Rectal smooth muscle tissue (tissue), 1 donor: ENCODE data around the gene GJD2.
A peak's percentile ranks its signal among the peaks of the same experiment; 100 is the strongest.

Source experiments
- H3K27ac ChIP-seq: one replicate; pipeline ENCODE4 v1.7.0; 2013; ENCODE audit warnings: low read depth, low read length, inconsistent platforms
- H3K27me3 ChIP-seq: one replicate; pipeline ENCODE4 v1.7.0; 2013; ENCODE audit warnings: low read length; ENCODE audit not compliant: control insufficient read depth, insufficient read depth
- H3K36me3 ChIP-seq: one replicate; pipeline ENCODE4 v1.7.0; 2013; ENCODE audit warnings: low read length; ENCODE audit not compliant: control insufficient read depth, insufficient read depth
- H3K4me1 ChIP-seq: one replicate; pipeline ENCODE4 v1.7.0; 2013; ENCODE audit warnings: low read length; ENCODE audit not compliant: control insufficient read depth, insufficient read depth
- H3K4me3 ChIP-seq: one replicate; pipeline ENCODE4 v1.7.0; 2013; ENCODE audit warnings: low read length
- H3K9ac ChIP-seq: one replicate; pipeline ENCODE4 v1.7.0; 2013; ENCODE audit warnings: low read length

The GJD2 gene

GRCh38 chr15:34754674-34755418 lies at the start of gene GJD2:
GJD2 (minus strand) TSS chr15:34754998; CDS start chr15:34754488, 510 bp downstream.
- Histone ChIP-seq H3K27ac (no peak within 1 kb of the TSS), H3K9ac (no peak within 1 kb of the TSS), H3K4me3 (no peak within 1 kb of the TSS), H3K4me1 (no peaks in the 10 kb centered on the region), H3K36me3 (no peaks in the 10 kb centered on the region), H3K27me3 (no peaks in the 10 kb centered on the region)

GRCh38 chr15:34804113-34804512 lies 49.3 kb upstream of the GJD2 start:
- Histone ChIP-seq H3K36me3 (no peaks in the 10 kb centered on the region), H3K4me3 (no peak overlapping the region), H3K27ac (no peak overlapping the region), H3K9ac (no peak overlapping the region), H3K27me3 (no peaks in the 10 kb centered on the region), H3K4me1 (no peaks in the 10 kb centered on the region)

DNA sequence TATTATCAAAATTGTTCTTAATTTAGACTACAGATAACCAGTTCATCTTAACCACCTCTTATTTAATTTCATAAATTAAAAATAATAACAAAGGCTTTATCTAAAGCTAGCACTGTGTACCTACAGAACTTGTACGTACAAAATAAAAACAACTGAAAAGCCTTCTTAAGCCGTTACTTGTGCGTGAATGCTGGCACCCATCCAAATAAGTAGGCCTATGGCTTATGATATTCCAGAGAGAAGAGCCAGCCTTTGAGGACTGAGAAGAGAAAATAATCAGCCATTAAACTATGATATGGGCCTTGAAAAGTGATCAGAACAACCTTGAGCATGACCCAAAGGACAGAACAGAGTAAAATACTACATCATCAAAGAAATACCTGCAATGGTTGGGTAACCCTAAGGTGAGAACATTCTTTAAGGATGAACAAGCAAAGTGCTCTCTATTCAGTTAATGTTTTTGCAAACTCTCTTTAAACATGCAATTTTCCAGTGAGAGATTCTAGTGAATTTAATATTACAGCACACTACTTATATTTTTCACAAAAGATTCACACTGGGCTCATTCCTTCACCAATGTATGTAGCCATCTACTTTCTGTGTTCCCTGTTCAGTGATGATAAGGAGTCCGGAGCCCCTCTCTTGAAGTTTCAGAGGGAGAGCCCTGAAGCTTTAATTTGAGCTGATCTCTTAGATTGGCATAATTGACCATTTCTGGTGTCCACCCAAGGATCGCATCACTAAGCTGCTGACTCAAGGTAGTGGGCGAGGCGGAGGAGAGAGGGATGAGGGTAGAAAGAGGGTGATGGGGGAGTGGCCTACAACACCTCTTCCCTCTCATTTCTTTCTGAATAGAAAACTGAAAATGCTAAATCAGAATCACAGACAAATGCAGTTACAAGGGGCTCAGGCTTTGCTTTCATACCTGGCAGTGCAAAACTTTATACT lies 48.3 kb upstream of the GJD2 start:
- no peaks in the 10 kb centered on the region for H3K27me3 ChIP-seq
- no peak overlapping the region for H3K27ac ChIP-seq
- no peaks in the 10 kb centered on the region for H3K36me3 ChIP-seq
- no peaks in the 10 kb centered on the region for H3K4me1 ChIP-seq
- H3K9ac ChIP-seq: no peak overlapping the region
- H3K4me3 ChIP-seq: no peak overlapping the region

DNA sequence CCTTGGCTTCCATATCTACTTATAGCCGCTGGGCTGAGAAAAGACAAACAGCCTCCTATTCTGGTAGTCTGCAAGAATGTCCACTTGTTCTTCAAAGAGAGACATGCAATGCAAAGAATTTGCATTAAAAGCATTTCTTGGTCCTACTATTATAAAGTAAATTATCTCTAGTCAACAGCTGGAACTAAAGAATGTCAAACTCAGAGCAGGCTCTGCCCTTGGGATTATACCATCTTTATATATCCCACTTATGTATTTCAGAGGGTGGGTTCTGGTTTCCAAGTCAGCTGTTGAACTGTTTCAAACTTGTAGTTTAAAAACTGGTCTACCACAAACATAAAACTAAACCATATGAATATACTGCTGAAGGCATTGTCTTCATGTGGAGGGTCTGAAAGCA lies 47.6 kb upstream of the GJD2 start:
- Histone ChIP-seq H3K4me3 (no peak overlapping the region), H3K27ac (no peak overlapping the region), H3K36me3 (no peaks in the 10 kb centered on the region), H3K4me1 (no peaks in the 10 kb centered on the region), H3K27me3 (no peaks in the 10 kb centered on the region), H3K9ac (no peak overlapping the region)

GRCh38 chr15:34799149-34800101 lies 44.6 kb upstream of the GJD2 start:
- Histone ChIP-seq H3K9ac (no peak overlapping the region), H3K27ac (no peak overlapping the region), H3K4me1 (no peaks in the 10 kb centered on the region), H3K36me3 (no peaks in the 10 kb centered on the region), H3K27me3 (no peaks in the 10 kb centered on the region), H3K4me3 (no peak overlapping the region)

- H3K36me3 ChIP-seq: no peaks in the 10 kb centered on the region
- H3K27me3 ChIP-seq: no peaks in the 10 kb centered on the region
- no peak overlapping the region for H3K9ac ChIP-seq
- H3K4me1 ChIP-seq: no peaks in the 10 kb centered on the region
- no peak overlapping the region for H3K4me3 ChIP-seq
- no peak overlapping the region for H3K27ac ChIP-seq
Measured at GRCh38 chr15:34796847-34797435, 42.1 kb upstream of the GJD2 start.

DNA sequence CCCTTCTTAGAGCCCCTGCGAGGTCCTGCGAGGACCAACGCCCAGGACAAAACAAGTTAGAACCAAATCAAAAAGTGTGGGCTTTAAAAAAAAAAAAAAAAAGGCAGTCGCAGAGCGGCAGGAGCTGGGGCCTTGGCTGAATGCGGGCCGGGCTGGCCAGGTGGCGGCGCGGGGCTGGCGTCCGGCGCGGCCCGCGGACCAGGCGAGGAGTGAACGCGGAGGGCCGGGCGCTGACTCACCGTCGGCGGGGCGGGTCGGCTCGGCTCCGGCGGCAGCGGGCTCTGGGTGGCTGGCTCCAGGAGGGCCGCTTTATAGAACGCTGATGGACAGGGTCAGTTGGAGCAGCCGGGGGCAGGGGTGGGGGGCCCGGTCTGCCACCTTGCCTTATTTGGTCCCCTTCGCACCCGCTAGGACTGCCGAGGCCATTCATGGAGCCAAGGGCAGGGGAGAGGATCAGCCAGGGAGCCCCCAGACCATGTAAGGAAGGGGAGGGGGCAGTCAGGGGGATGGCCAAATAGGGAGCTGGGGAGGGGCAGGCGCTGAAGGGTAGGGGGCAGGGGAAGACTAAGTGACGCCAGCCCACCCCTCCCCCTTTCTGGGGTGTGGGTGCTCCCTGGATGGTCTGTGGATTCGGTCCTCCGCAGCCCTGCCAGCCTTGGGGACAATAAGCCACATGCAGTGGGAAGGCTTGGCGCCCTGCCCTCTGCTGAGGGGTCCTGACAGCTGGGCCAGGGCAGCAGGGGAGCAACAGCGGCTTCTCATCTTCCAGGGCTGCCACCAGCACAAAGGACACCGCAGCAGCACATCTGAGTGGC lies 40.7 kb upstream of the GJD2 start, which contains the start of gene ACTC1:
TSS of gene ACTC1 (minus strand) at position 283 of the 815 bp plus-strand sequence. CDS start 741 bp downstream, outside the sequence.
- Histone ChIP-seq H3K4me3 (peak within 1 kb of the TSS; percentile 20), H3K27ac (no peak within 1 kb of the TSS)

GRCh38 chr15:34794590-34795206 lies 39.9 kb upstream of the GJD2 start:
- Histone ChIP-seq H3K4me3 (peak overlapping the region; percentile 20), H3K4me1 (no peaks in the 10 kb centered on the region), H3K27me3 (no peaks in the 10 kb centered on the region), H3K27ac (no peak overlapping the region), H3K9ac (no peak overlapping the region), H3K36me3 (no peaks in the 10 kb centered on the region)

More for the DNA sequence above, 40.7 kb upstream of the GJD2 start, which contains the start of gene ACTC1:
- Histone ChIP-seq H3K9ac (no peak within 1 kb of the TSS), H3K27me3 (no peaks in the 10 kb centered on the region), H3K4me1 (no peaks in the 10 kb centered on the region), H3K36me3 (no peaks in the 10 kb centered on the region)

GRCh38 chr15:34793901-34794300 lies 39.1 kb upstream of the GJD2 start:
- H3K27me3 ChIP-seq: no peaks in the 10 kb centered on the region
- H3K4me1 ChIP-seq: no peaks in the 10 kb centered on the region
- H3K36me3 ChIP-seq: no peaks in the 10 kb centered on the region
- H3K27ac ChIP-seq: no peak overlapping the region
- H3K9ac ChIP-seq: no peak overlapping the region
- H3K4me3 ChIP-seq: no peak overlapping the region

DNA sequence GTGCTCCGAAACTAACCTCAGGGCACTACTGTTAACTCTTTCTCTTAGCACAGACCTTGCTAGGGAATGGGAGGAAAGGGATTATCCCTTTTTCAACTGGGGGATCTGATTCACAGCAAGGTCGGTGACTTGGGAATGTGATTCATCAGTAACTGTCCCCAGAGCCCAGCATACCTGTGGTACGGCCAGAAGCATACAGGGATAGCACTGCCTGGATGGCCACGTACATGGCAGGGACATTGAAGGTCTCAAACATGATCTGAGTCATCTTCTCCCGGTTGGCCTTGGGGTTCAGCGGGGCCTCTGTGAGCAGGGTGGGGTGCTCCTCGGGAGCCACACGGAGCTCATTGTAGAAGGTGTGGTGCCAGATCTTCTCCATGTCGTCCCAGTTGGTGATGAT lies 38.3 kb upstream of the GJD2 start:
- Histone ChIP-seq H3K27me3 (no peaks in the 10 kb centered on the region), H3K9ac (no peak overlapping the region), H3K4me1 (no peaks in the 10 kb centered on the region), H3K27ac (no peak overlapping the region), H3K36me3 (no peaks in the 10 kb centered on the region), H3K4me3 (no peak overlapping the region)

GRCh38 chr15:34791701-34792100 lies 36.9 kb upstream of the GJD2 start:
- Histone ChIP-seq H3K27ac (no peak overlapping the region), H3K4me1 (no peaks in the 10 kb centered on the region), H3K27me3 (no peaks in the 10 kb centered on the region), H3K4me3 (no peak overlapping the region), H3K36me3 (no peaks in the 10 kb centered on the region), H3K9ac (no peak overlapping the region)
